AML-193 (cell line): ENCODE data around the gene NHERF1.

ENCODE experiments used
- DNase-seq, 2 experiments: peaks; one replicate each; lab custom pipeline; 2025; lab: John Stamatoyannopoulos, UW

NHERF1 gene

GRCh38 chr17:74768069-74768762 lies 19.8 kb downstream of the NHERF1 start:
- DNase-seq, result no peak

- no peak for DNase-seq
Measured at GRCh38 chr17:74768763-74769114, 20.3 kb downstream of the NHERF1 start.

- no peak for DNase-seq
Measured at GRCh38 chr17:74769266-74769855, 20.9 kb downstream of the NHERF1 start.

GRCh38 chr17:74769856-74770497 lies 21.5 kb downstream of the NHERF1 start:
- no peak for DNase-seq

- peak; percentile 21 to 34 for DNase-seq
Measured at GRCh38 chr17:74770498-74771318, 22.3 kb downstream of the NHERF1 start.

- no peak for DNase-seq
Measured at GRCh38 chr17:74771319-74771914, 23.0 kb downstream of the NHERF1 start.

- DNase-seq, result no peak
Measured at GRCh38 chr17:74772053-74772452, 23.6 kb downstream of the NHERF1 start.

GRCh38 chr17:74773414-74773813 lies 25.0 kb downstream of the NHERF1 start:
- no peak for DNase-seq

- DNase-seq, result no peak
Measured at GRCh38 chr17:74773871-74774286, 25.5 kb downstream of the NHERF1 start.

GRCh38 chr17:74775409-74776043 lies 27.1 kb downstream of the NHERF1 start:
- peak in 1 of 2 experiments; percentile 14 for DNase-seq

GRCh38 chr17:74776044-74776962 lies 27.9 kb downstream of the NHERF1 start, which contains the start of gene NAT9:
Gene NAT9 (minus strand): TSS chr17:74776345. CDS start chr17:74775698, 647 bp downstream.
- peak; percentile 97 for DNase-seq

- no peak for DNase-seq
Measured at GRCh38 chr17:74776990-74777389, 28.6 kb downstream of the NHERF1 start.

- peak; percentile 81 to 83 for DNase-seq
Measured at GRCh38 chr17:74777901-74778515, 29.6 kb downstream of the NHERF1 start.

- DNase-seq, result peak; percentile 84 to 89
Measured at GRCh38 chr17:74778960-74779359, 30.5 kb downstream of the NHERF1 start.

GRCh38 chr17:74779501-74779900 lies 31.1 kb downstream of the NHERF1 start:
- DNase-seq, result no peak

- peak; percentile 100 for DNase-seq
Measured at GRCh38 chr17:74779948-74780400, 31.5 kb downstream of the NHERF1 start.

GRCh38 chr17:74780443-74781238 lies 32.2 kb downstream of the NHERF1 start:
- DNase-seq, result peak; percentile 89 to 91

GRCh38 chr17:74782571-74782970 lies 34.1 kb downstream of the NHERF1 start:
- no peak for DNase-seq
